Raji (cell line): ENCODE results near the gene STK33.

Experiments
- POLR2A ChIP-seq: IDR thresholded peaks from 2 replicates; pipeline ENCODE4 v1.6.1; 2011; ENCODE audit warnings: low read depth, low read length, control low read depth; ENCODE audit not compliant: insufficient read depth

The STK33 gene

DNA sequence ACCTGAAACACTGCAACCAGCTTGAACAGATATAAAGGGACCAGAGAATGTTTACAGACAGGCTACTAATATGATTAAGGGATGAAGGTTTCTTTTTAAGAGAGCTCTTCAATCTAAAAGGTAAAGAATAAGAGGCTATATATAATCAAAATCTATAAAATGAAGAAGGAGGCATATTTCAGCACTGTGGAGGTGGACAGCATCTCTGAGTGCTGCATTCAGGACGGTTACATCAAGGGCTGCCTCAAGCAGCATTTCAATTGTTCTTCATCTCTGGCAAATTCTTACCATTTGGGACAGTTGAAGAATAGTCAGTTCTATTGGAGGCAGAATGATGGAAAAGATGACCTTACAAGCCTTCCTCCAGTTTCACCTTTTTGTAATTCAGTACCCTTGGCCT lies 190.7 kb downstream of the STK33 start:
- no peak for TF ChIP-seq POLR2A

GRCh38 chr11:8392886-8393285 lies 201.1 kb downstream of the STK33 start:
- no peak for TF ChIP-seq POLR2A

- TF ChIP-seq POLR2A, result no peak
Observed at GRCh38 chr11:8392166-8392565, 201.9 kb downstream of the STK33 start.

DNA sequence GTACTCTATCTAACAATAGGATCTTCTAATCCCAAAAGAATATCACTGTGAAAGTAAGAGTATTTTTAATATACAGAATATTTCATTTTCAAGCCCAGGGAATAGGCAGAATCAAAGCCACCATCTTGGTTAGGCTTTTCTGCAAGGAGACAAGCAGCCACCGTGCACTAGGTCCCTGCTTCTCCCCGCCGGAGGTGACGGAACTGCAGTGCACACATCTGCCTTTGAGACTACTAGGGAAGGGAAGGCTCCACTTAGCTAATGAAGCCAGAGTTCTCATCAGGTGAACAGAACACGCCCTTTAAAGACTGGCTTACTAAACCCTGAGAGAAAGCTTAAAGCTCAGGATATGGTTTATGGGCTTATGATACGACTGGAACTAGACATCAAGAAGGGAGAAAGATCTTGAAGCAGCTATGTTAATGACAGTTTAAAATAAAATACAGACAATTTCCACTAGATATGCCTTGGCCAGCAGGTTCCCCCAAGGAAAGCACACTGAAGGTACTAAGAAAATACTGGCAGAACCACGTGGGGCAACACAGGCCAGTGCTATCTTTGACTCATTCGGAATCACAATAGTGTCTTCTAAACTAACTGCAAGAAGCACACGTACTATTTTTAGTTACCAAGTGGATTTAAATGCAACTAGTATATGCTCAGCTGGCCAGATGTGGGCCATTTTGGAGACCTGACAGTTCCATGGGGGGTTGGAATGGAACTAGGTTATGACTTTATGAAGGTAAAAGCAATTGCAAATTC lies 203.0 kb downstream of the STK33 start:
- no peak for TF ChIP-seq POLR2A

DNA sequence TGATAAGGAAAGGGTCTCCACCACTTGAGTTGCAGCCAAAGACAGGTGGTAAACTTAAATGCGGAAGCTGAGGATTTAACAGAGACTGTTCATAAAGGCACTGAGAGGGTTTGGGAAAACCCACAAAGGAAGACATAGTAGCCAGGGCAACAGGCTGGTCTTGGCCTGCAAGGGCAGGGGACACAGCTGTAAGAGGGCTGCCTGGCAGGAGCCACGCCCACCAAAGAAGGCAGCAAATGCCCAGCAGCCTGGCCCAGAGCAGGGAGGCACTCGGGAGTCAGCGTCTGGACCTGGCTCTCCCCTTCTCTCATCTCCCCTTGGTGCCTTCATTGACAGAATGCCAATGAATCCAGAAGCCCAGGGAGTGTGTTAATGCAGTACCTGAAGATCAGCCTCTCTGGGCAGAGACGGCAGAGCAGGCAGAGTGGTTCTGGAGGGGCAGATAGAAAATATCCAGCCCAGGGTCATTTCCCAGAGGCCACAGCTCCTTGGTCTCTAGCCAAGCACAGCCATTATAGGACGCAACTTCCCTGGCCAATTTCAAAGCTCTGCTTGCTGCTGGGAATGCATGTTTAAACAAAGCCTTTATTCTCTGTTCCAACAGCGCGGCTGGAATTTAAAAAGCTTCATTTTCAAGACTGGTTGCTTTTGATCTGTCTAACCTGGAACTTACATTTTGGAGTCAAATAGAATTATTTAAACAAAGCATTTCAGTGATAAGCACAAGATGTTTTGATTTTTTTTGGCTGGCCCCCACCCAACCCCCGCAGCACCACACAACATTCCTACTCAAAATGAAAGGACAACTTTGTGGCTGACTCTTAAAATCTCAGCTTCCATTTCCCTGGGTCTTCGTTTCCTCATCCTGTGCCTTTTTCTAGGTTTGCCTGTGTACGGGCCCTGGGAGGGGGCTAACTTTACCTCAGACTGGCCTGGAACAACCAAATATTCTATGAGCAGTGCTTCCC lies 204.7 kb downstream of the STK33 start:
- TF ChIP-seq POLR2A, result no peak

GRCh38 chr11:8387693-8388092 lies 206.3 kb downstream of the STK33 start:
- no peak for TF ChIP-seq POLR2A

GRCh38 chr11:8387141-8387540 lies 206.9 kb downstream of the STK33 start:
- no peak for TF ChIP-seq POLR2A

GRCh38 chr11:8386134-8386864 lies 207.7 kb downstream of the STK33 start:
- no peak for TF ChIP-seq POLR2A

DNA sequence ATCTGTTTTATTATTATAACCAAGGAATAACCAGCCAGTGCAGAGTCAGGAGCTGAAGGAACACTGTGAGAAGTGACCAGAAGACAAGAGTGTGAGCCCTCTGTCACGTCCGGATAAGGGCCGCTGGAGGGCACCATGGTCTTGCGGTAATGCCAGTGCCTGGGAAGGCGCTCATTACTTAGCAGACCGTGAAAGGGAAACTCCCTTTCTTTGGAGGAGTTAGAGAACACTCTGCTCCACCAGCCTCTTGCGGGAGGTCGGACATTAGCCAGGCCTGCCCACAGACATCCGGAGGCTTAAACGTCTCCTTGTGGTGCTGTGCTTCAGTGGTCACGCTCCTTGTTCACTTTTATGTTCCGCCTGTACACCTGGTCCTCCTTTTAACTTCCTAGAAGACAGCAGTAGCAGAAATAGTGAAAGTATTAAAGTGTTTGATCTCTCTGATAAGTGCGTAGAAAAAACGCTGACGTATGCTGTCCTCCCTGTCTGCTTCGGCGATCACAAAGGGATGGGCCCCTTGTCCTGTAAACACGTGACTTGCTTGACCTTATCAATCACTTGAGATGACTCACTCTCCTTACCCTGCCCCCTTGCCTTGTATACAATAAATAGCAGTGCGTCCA lies 209.7 kb downstream of the STK33 start:
- TF ChIP-seq POLR2A, result no peak

GRCh38 chr11:8383627-8384026 lies 210.4 kb downstream of the STK33 start:
- TF ChIP-seq POLR2A, result no peak

- no peak for TF ChIP-seq POLR2A
Observed at GRCh38 chr11:8383227-8383626, 210.8 kb downstream of the STK33 start.

GRCh38 chr11:8382436-8383053 lies 211.5 kb downstream of the STK33 start:
- no peak for TF ChIP-seq POLR2A

DNA sequence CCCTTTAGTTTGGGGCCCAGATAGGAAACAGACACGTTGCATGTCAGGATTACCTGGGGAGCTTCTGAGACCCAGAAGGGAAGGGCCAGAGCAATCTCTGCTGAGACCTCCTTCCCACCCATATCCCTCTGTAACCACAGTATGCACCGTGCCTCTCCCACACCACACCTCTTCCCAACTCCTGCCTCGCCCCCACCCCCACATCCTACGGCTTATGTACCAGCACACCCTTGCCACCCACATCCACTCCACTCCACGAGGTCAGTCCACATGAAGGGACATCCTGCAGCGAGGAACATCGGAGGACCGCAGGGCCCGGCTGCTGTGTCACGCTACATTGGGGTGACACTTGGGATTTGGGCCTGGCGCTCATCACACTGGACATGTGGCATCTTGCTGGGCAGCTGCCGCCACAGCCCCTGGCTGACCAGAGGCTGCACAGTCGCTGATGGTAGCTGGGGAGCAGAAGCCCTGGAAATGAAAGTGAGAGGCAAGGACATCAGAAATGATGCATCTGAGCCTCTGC lies 212.1 kb downstream of the STK33 start:
- no peak for TF ChIP-seq POLR2A

DNA sequence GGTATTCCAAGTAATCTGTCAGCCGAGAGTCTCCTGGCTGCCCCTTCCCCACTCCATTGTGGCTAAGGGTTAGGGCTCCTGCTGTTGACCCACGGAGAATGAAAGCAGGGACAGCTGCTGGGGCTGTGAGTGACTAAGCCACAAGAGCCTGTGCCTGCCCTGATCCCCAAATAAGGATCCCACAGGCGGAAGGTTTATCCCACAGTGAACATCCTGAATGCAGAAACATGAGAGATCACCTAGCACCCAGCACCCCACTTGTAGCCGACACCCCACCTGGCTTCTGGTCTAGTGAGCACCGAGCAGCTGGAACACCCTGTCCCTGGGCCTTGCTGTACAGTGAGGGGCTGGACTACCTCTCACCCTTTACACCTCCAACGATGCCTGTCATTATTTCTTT lies 212.7 kb downstream of the STK33 start:
- TF ChIP-seq POLR2A, result no peak
